ENCODE measurements around the gene ITM2A. TPM values are rescaled to one million over a fixed set of nuclear protein-coding genes. Genes with fewer than 3 reads are reported as not detected.

The ITM2A gene
- total RNA-seq, 2 experiments from 2014 or later: 236 to 259 TPM

DNA sequence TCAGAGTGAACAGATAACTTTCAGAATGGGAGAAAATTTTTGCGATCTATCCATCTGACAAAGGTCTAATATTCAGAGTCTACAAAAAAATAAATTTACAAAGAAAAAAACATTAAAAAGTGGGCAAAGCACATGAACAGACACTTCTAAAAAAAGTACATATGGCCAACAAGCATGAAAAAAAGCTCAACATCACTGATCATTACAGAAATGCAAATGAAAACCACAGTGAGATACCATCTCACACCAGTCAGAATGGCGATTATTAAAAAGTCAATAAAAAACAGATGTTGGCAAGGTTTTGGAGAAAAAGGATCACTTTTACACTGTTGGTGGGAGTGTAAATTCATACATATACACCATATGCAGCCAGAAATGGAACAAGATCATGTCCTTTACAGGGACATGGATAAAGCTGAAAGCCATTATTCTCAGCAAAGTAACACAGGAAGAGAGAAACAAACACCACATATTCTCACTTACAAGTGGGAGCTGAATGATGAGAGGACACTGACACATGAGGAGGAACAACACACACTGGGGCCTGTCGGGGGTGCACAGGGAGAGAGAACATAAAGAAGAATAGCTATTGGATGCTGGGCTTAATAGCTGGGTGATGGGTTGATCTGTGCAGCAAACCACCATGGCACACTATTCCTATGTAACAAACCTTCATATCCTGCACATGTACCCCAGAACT lies 41.6 kb upstream of the ITM2A start:
- no peaks in the 10 kb centered on the region for H3K36me3 ChIP-seq (ENCODE audit: insufficient read depth, low read length)
- H3K27ac Mint-ChIP-seq: peak overlapping the region; percentile 78
- H3K9me3 Mint-ChIP-seq: no peaks in the 10 kb centered on the region
- H3K4me1 ChIP-seq (ENCODE audit: insufficient read depth, low read length): peaks cover 6% of the 10 kb centered on the region
- H3K27me3 ChIP-seq (ENCODE audit: control insufficient read depth in 1 of 2, insufficient read depth in 2 of 2, low read length in 2 of 2): no peaks in the 10 kb centered on the region
- H3K27me3 Mint-ChIP-seq: no peaks in the 10 kb centered on the region
- peaks cover 47% of the 10 kb centered on the region for H3K4me1 Mint-ChIP-seq (ENCODE audit: low read depth)
- H3K9me3 ChIP-seq (ENCODE audit: control insufficient read depth in 1 of 2, insufficient read depth in 1 of 2, low read length in 2 of 2): no peaks in the 10 kb centered on the region
- H3K27ac ChIP-seq (ENCODE audit: low read depth in 1 of 2, low read length in 2 of 2): no peak overlapping the region
- H3K4me3 ChIP-seq (ENCODE audit: low read length): no peak overlapping the region
- H3K36me3 Mint-ChIP-seq (ENCODE audit: low read depth): no peaks in the 10 kb centered on the region
- no peak for TF ChIP-seq CTCF (IDR thresholded peaks at IDR 0.05)
- DNase-seq (peak in 1 of 14 experiments; percentile 45), ATAC-seq (ENCODE audit: poor library complexity) (no peak)
- intact Hi-C loops (cut with DNase I, micrococcal nuclease): loop anchor here in 1 of 2 experiments (5.0 to 10.0 kb wide), 2 partner anchors 36 to 334 kb away; no protein-coding TSS in a partner anchor
- H3K4me3 Mint-ChIP-seq: peak overlapping the region; percentile 15
- CTCF ChIA-PET: no interaction called here
- POLR2A ChIA-PET: interaction anchor here (2.0 kb wide), 1 partner anchor 42 kb away, joined by 8 read pairs; the partner anchor contains the start of gene ITM2A

DNA sequence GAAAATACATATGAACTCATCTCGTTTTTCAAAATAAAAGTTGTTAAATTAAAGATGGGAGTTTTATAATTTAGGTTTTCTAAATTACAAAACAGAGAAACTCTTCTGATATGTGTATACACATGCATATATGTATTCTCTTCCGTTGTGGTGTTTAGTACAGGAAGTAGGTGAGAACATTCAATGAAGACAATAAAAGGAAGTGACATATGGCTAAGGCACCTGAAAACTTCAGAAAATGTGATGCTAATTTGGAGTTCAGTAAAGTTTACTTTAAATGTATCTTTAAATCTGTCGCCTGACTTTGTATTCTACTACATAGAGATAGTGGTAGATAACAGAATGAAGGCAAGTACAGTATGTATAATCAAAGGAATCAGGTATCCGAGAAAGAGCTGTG lies 33.5 kb upstream of the ITM2A start:
- Mint-ChIP-seq H3K9me3 (no peaks in the 10 kb centered on the region), H3K27me3 (no peaks in the 10 kb centered on the region), H3K4me3 (peak overlapping the region; percentile 23), H3K36me3 (ENCODE audit: low read depth) (peaks cover 4% of the 10 kb centered on the region), H3K4me1 (ENCODE audit: low read depth) (peaks cover 6% of the 10 kb centered on the region), H3K27ac (peak overlapping the region; percentile 69)
- ChIA-PET POLR2A (no interaction called here), CTCF (no interaction called here)
- DNase-seq: peak in 3 of 14 experiments; percentile 14 to 39 (median 21)
- Histone ChIP-seq H3K9me3 (ENCODE audit: control insufficient read depth in 1 of 2, insufficient read depth in 1 of 2, low read length in 2 of 2) (no peaks in the 10 kb centered on the region), H3K4me1 (ENCODE audit: insufficient read depth, low read length) (peaks cover 4% of the 10 kb centered on the region), H3K27ac (ENCODE audit: low read depth in 1 of 2, low read length in 2 of 2) (no peak overlapping the region), H3K27me3 (ENCODE audit: control insufficient read depth in 1 of 2, insufficient read depth in 2 of 2, low read length in 2 of 2) (no peaks in the 10 kb centered on the region), H3K36me3 (ENCODE audit: insufficient read depth, low read length) (no peaks in the 10 kb centered on the region), H3K4me3 (ENCODE audit: low read length) (no peak overlapping the region)
- ATAC-seq (ENCODE audit: poor library complexity): peak; percentile 68
- intact Hi-C loops (cut with DNase I, micrococcal nuclease): loop anchor here in 1 of 2 experiments (10.0 kb wide), 1 partner anchor 326 kb away; no protein-coding TSS in a partner anchor
- TF ChIP-seq CTCF (IDR thresholded peaks at IDR 0.05): no peak

DNA sequence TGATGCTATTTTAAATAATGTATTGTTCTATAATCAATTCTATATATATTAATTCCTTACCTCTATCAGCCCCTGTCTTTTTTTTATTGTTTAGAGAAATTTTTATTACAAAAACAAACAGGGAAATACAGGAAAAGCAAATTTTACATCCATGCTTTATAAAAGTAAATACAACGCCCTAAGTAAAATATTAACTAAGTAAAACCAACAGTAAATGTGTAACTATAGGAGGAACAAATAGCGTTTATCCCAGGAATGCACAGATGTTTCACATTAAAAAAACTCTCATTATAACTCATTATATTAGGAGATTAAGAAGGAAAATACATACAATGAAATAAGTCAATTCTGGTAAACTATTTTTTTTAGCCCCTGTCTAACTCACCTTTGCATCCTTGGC lies 8.2 kb upstream of the ITM2A start:
- Histone ChIP-seq H3K4me1 (ENCODE audit: insufficient read depth, low read length) (no peaks in the 10 kb centered on the region), H3K27me3 (ENCODE audit: control insufficient read depth in 1 of 2, insufficient read depth in 2 of 2, low read length in 2 of 2) (no peaks in the 10 kb centered on the region), H3K4me3 (ENCODE audit: low read length) (no peak overlapping the region), H3K9me3 (ENCODE audit: control insufficient read depth in 1 of 2, insufficient read depth in 1 of 2, low read length in 2 of 2) (no peaks in the 10 kb centered on the region), H3K27ac (ENCODE audit: low read depth in 1 of 2, low read length in 2 of 2) (no peak overlapping the region), H3K36me3 (ENCODE audit: insufficient read depth, low read length) (no peaks in the 10 kb centered on the region)
- Mint-ChIP-seq H3K27me3 (no peaks in the 10 kb centered on the region), H3K4me3 (no peak overlapping the region), H3K27ac (no peak overlapping the region), H3K36me3 (ENCODE audit: low read depth) (peaks cover 10% of the 10 kb centered on the region), H3K4me1 (ENCODE audit: low read depth) (peaks cover 3% of the 10 kb centered on the region), H3K9me3 (no peaks in the 10 kb centered on the region)
- ChIA-PET POLR2A (no interaction called here), CTCF (no interaction called here)
- TF ChIP-seq CTCF (IDR thresholded peaks at IDR 0.05): no peak
- DNase-seq: no peak
- no peak for ATAC-seq (ENCODE audit: poor library complexity)
- intact Hi-C loops (cut with DNase I, micrococcal nuclease): no loop called here
